A549 (cell line): ENCODE results near the gene DYNLT4. TPM values are rescaled to one million over a fixed set of nuclear protein-coding genes. Genes with fewer than 3 reads are reported as not detected.

ENCODE experiments used
- ATAC-seq, 2 experiments: fragments of 200-7000 bp in 1 of 2; fragments of >200 bp in 1 of 2; cut with Nextera tagmentation in 1 of 2; cut with Tn5 transposase in 1 of 2; 3 replicates each; pipeline versions ENCODE4 v1.8.0 to v1.9.1; 2018 to 2020; ENCODE audit warnings: mild to moderate bottlenecking in 1 of 2, moderate library complexity in 1 of 2
- CTCF ChIA-PET: fragments of 300-600 bp; sonication (Branson Sonifier 250); formaldehyde crosslinking; extraction: SDS; loops from one replicate; lab custom pipeline; 2021; ENCODE audit warnings: antibody characterized with exemption, inconsistent platforms; lab: Yijun Ruan, JAX
- POLR2A ChIA-PET: fragments of 350-600 bp; formaldehyde crosslinking; extraction: SDS; loops from one replicate; lab custom pipeline; 2021; ENCODE audit warnings: antibody characterized with exemption, inconsistent platforms; lab: Yijun Ruan, JAX
- DNase-seq, 2 experiments: peaks; one replicate each; pipeline versions ENCODE4 v3.0.0 to v3.0.0-alpha.2; 2011 to 2016; ENCODE audit warnings: low read depth in 1 of 2, low spot score in 1 of 2
- FAIRE-seq: peaks from 2 replicates; lab custom pipeline; 2011; peaks lifted over from hg19 to GRCh38; lab: Jason Lieb, UNC
- H3K27ac ChIP-seq, 2 experiments: fragments of >200 bp; sonication (Bioruptor Twin); formaldehyde crosslinking; 3 replicates each; pipeline ENCODE4 v1.5.1; 2016 to 2017
- H3K4me1 ChIP-seq: fragments of >200 bp; sonication (Bioruptor Twin); formaldehyde crosslinking; 3 replicates; pipeline ENCODE4 v1.6.1; 2016
- H3K4me2 ChIP-seq: fragments of >200 bp; sonication (Bioruptor Twin); formaldehyde crosslinking; 3 replicates; pipeline ENCODE4 v1.6.1; 2016
- H3K4me3 ChIP-seq: fragments of >200 bp; sonication (Bioruptor Twin); formaldehyde crosslinking; 3 replicates; pipeline ENCODE4 v1.5.1; 2016
- H3K9me3 ChIP-seq: fragments of >200 bp; sonication (Bioruptor Twin); formaldehyde crosslinking; 3 replicates; pipeline ENCODE4 v1.6.1; 2016
- BCL3 ChIP-seq: fragments of >200 bp; sonication (Bioruptor Twin); formaldehyde crosslinking; IDR thresholded peaks from 3 replicates; pipeline ENCODE4 v1.6.1; 2016
- CBX2 ChIP-seq: fragments of 200-600 bp; sonication (generic); IDR thresholded peaks from 2 replicates; pipeline ENCODE4 v1.6.1; 2016; ENCODE audit warnings: low read depth, mild to moderate bottlenecking, borderline replicate concordance
- CBX8 ChIP-seq: fragments of 200-600 bp; sonication (generic); IDR thresholded peaks from 2 replicates; pipeline ENCODE4 v1.6.1; 2016
- CHD4 ChIP-seq: fragments of 200-600 bp; sonication (generic); IDR thresholded peaks from 2 replicates; pipeline ENCODE4 v1.6.1; 2016; ENCODE audit warnings: antibody characterized with exemption, mild to moderate bottlenecking, borderline replicate concordance
- E2F6 ChIP-seq: IDR thresholded peaks from 2 replicates; pipeline ENCODE4 v1.6.1; 2012; ENCODE audit warnings: low read depth, borderline replicate concordance
- EHMT2 ChIP-seq: fragments of 200-600 bp; sonication (generic); IDR thresholded peaks from 2 replicates; pipeline ENCODE4 v1.6.1; 2016; ENCODE audit warnings: antibody characterized with exemption, low read depth, mild to moderate bottlenecking, moderate library complexity
- ELK1 ChIP-seq: fragments of 150-350 bp; IDR thresholded peaks from 2 replicates; pipeline ENCODE4 v1.6.1; 2014; ENCODE audit warnings: low read depth, mild to moderate bottlenecking, low read length
- FOSB ChIP-seq: fragments of 250-450 bp; sonication (Bioruptor Pico); IDR thresholded peaks from 2 replicates; pipeline ENCODE4 v1.5.0; 2020; ENCODE audit warnings: mild to moderate bottlenecking, moderate library complexity
- FOXS1 ChIP-seq: fragments of 250-450 bp; sonication (Bioruptor Pico); IDR thresholded peaks from 2 replicates; pipeline ENCODE4 v1.5.0; 2020; ENCODE audit warnings: mild to moderate bottlenecking, moderate library complexity
- HDAC2 ChIP-seq: fragments of 200-600 bp; sonication (generic); IDR thresholded peaks from 2 replicates; pipeline ENCODE4 v1.6.1; 2016
- HEYL ChIP-seq: fragments of 250-450 bp; sonication (Bioruptor Pico); IDR thresholded peaks from 2 replicates; pipeline ENCODE4 v1.8.0; 2021; ENCODE audit warnings: mild to moderate bottlenecking, moderate library complexity
- JUN ChIP-seq, 2 experiments: fragments of >200 bp; sonication (Bioruptor Twin); formaldehyde crosslinking; IDR thresholded peaks; 2 replicates in 1 of 2; 3 replicates in 1 of 2; pipeline ENCODE4 v1.6.1; 2016 to 2017
- JUNB ChIP-seq: fragments of >200 bp; sonication (Bioruptor Twin); formaldehyde crosslinking; IDR thresholded peaks from 2 replicates; pipeline ENCODE4 v1.6.1; 2016
- KDM1A ChIP-seq: fragments of 200-600 bp; sonication (generic); IDR thresholded peaks from 2 replicates; pipeline ENCODE4 v1.6.1; 2016; ENCODE audit warnings: low read depth, mild to moderate bottlenecking
- MAFK ChIP-seq: fragments of 450-650 bp; IDR thresholded peaks from 2 replicates; pipeline ENCODE4 v1.6.1; 2014; ENCODE audit not compliant: partially characterized antibody
- MAX ChIP-seq: IDR thresholded peaks from 2 replicates; pipeline ENCODE4 v1.6.1; 2012
- MAZ ChIP-seq: fragments of 150-350 bp; IDR thresholded peaks from 2 replicates; pipeline ENCODE4 v1.6.1; 2014; ENCODE audit warnings: antibody characterized with exemption, low read depth, low read length, borderline replicate concordance
- NFE2L2 ChIP-seq: fragments of 150-350 bp; conservative IDR thresholded peaks from 2 replicates; pipeline ENCODE4 v1.6.1; 2014; ENCODE audit warnings: low read length
- PBX3 ChIP-seq: IDR thresholded peaks from 2 replicates; pipeline ENCODE4 v1.6.1; 2012
- RAD21 ChIP-seq, 2 experiments: fragments of >200 bp in 1 of 2; sonication (Bioruptor Twin) in 1 of 2; formaldehyde crosslinking in 1 of 2; IDR thresholded peaks in 1 of 2; conservative IDR thresholded peaks in 1 of 2; 2 replicates in 1 of 2; 3 replicates in 1 of 2; pipeline ENCODE4 v1.6.1; 2012 to 2018; ENCODE audit warnings: inconsistent platforms in 1 of 2
- RARB ChIP-seq: fragments of 250-450 bp; sonication (Bioruptor Pico); IDR thresholded peaks from 2 replicates; pipeline ENCODE4 v1.8.0; 2021; ENCODE audit warnings: mild to moderate bottlenecking, moderate library complexity
- RCOR1 ChIP-seq: fragments of 150-350 bp; IDR thresholded peaks from 2 replicates; pipeline ENCODE4 v1.6.1; 2014; ENCODE audit warnings: antibody characterized with exemption, low read length, low read depth
- RNF2 ChIP-seq: fragments of 200-600 bp; sonication (generic); IDR thresholded peaks from 2 replicates; pipeline ENCODE4 v1.6.1; 2016; ENCODE audit warnings: low read depth, mild to moderate bottlenecking, antibody characterized with exemption, moderate library complexity, borderline replicate concordance
- TP53 ChIP-seq: fragments of 250-450 bp; sonication (Bioruptor Pico); IDR thresholded peaks from 2 replicates; pipeline ENCODE4 v1.5.0; 2021; ENCODE audit warnings: mild to moderate bottlenecking, moderate library complexity
- ZC3H11A ChIP-seq: fragments of 450-650 bp; IDR thresholded peaks from 2 replicates; pipeline ENCODE4 v1.6.1; 2014; ENCODE audit warnings: antibody characterized with exemption, mild to moderate bottlenecking
- ZNF302 ChIP-seq: fragments of 250-450 bp; sonication (Bioruptor Pico); IDR thresholded peaks from 2 replicates; pipeline ENCODE4 v1.9.0; 2021; ENCODE audit warnings: inconsistent platforms, mild to moderate bottlenecking, moderate library complexity
- WGBS: methylation state at CpG from one replicate; pipeline ENCODE4 v1.1.6; 2017; ENCODE audit errors: missing lambda C conversion rate; 5-methylcytosine and 5-hydroxymethylcytosine counted together
- polyA plus RNA-seq, 4 experiments: library from polyadenylated mRNA; depleted of rRNA in 3 of 4; stranded (reverse); fragments of >200 nt; fragmentation: RNase III in 1 of 4; extraction: RNeasy Plus Mini Kit Qiagen cat#74134 plus additional on column Dnase treatment in 1 of 4; gene quantifications; 2 replicates in 3 of 4; 3 replicates in 1 of 4; pipeline ENCODE4 v1.2.3, GENCODE V29; 2011 to 2017

The DYNLT4 gene
- polyA plus RNA-seq, 2 of the 4 experiments (the other 2 are of a cell fraction) = 0.12 to 0.21 TPM

GRCh38 chr1:44829506-44830384 lies 22.6 kb upstream of the DYNLT4 start:
- no peaks in the 10 kb centered on the region for H3K4me1 ChIP-seq
- ATAC-seq (no peak), FAIRE-seq (no peak), DNase-seq (no peak)
- H3K9me3 ChIP-seq = no peaks in the 10 kb centered on the region
- CTCF ChIA-PET = interaction anchor here (0.6 to 1.9 kb wide), 4 partner anchors 9 to 178 kb away, joined by 3 to 12 read pairs (median 4); no protein-coding TSS in a partner anchor
- H3K4me3 ChIP-seq = no peak overlapping the region
- 85% methylated on average over 12 of the region's 12 CpGs for WGBS
- H3K4me2 ChIP-seq = no peak overlapping the region
- TF ChIP-seq JUNB (no peak), ZNF302 (CRISPR knock-in tag) (no peak), RAD21 (conservative IDR thresholded peaks at IDR 0.05 in 1 of 2, IDR thresholded peaks at IDR 0.05 in 1 of 2) (no peak), CBX8 (no peak), HDAC2 (no peak), MAZ (no peak), HEYL (CRISPR knock-in tag) (no peak), JUN (IDR thresholded peaks at IDR 0.05) (no peak), RARB (CRISPR knock-in tag) (no peak), MAX (no peak), FOSB (CRISPR knock-in tag) (no peak)
- H3K27ac ChIP-seq = no peak overlapping the region
- POLR2A ChIA-PET = interaction anchor here (1.2 kb wide), 1 partner anchor 10 kb away, joined by 3 read pairs; no protein-coding TSS in a partner anchor

GRCh38 chr1:44828841-44829440 lies 21.8 kb upstream of the DYNLT4 start:
- DNase-seq (no peak), ATAC-seq (no peak), FAIRE-seq (no peak)
- 89% methylated on average over 8 of the region's 15 CpGs for WGBS
- Histone ChIP-seq H3K27ac (no peak overlapping the region), H3K4me3 (no peak overlapping the region), H3K4me1 (no peaks in the 10 kb centered on the region), H3K9me3 (no peaks in the 10 kb centered on the region), H3K4me2 (no peak overlapping the region)
- POLR2A ChIA-PET = no interaction called here
- CTCF ChIA-PET = interaction anchor here (0.6 to 3.3 kb wide), 2 partner anchors 8 to 179 kb away, joined by 3 to 14 read pairs; no protein-coding TSS in a partner anchor
- TF ChIP-seq HDAC2 (no peak), PBX3 (no peak), CHD4 (no peak), MAFK (no peak), TP53 (CRISPR knock-in tag) (no peak), CBX2 (no peak)

GRCh38 chr1:44828003-44828651 lies 21.0 kb upstream of the DYNLT4 start:
- POLR2A ChIA-PET = no interaction called here
- Histone ChIP-seq H3K27ac (no peak overlapping the region), H3K4me2 (no peak overlapping the region), H3K4me1 (no peaks in the 10 kb centered on the region), H3K4me3 (no peak overlapping the region), H3K9me3 (no peaks in the 10 kb centered on the region)
- ATAC-seq (no peak), FAIRE-seq (no peak), DNase-seq (no peak)
- TF ChIP-seq KDM1A = no peak
- no peak for TF ChIP-seq ELK1
- no peak for TF ChIP-seq RAD21 (conservative IDR thresholded peaks at IDR 0.05 in 1 of 2, IDR thresholded peaks at IDR 0.05 in 1 of 2)
- TF ChIP-seq RNF2 = no peak
- TF ChIP-seq ZC3H11A = no peak
- TF ChIP-seq RCOR1 = no peak
- TF ChIP-seq HDAC2 = no peak
- TF ChIP-seq EHMT2 = no peak
- no peak for TF ChIP-seq NFE2L2
- no peak for TF ChIP-seq RARB (CRISPR knock-in tag)
- TF ChIP-seq BCL3 = no peak
- TF ChIP-seq CHD4 = no peak
- TF ChIP-seq E2F6 = no peak
- no peak for TF ChIP-seq FOXS1 (CRISPR knock-in tag)
- WGBS = 91% methylated on average over 20 of the region's 21 CpGs
- CTCF ChIA-PET = interaction anchor here (1.2 to 3.3 kb wide), 2 partner anchors 9 to 80 kb away, joined by 3 to 14 read pairs; no protein-coding TSS in a partner anchor
